Lung microvascular endothelial cell (primary cell): Measurements from ENCODE around the gene ZSCAN4. TPM values are rescaled to one million over a fixed set of nuclear protein-coding genes. Genes with fewer than 3 reads are reported as not detected.

Experiments
- DNase-seq, 2 donors: peaks; one replicate each; pipeline versions ENCODE4 v3.0.0 to v3.0.0-alpha.2; 2010; ENCODE audit warnings: low read depth in 2 of 2
- total RNA-seq: library from RNA; depleted of rRNA; stranded (reverse); fragments of >200 nt; gene quantifications from 2 replicates; pipeline ENCODE4 v1.2.1, GENCODE V29; 2014

ZSCAN4 gene
- total RNA-seq, 1 donor from 2014 or later, result not detected

DNA sequence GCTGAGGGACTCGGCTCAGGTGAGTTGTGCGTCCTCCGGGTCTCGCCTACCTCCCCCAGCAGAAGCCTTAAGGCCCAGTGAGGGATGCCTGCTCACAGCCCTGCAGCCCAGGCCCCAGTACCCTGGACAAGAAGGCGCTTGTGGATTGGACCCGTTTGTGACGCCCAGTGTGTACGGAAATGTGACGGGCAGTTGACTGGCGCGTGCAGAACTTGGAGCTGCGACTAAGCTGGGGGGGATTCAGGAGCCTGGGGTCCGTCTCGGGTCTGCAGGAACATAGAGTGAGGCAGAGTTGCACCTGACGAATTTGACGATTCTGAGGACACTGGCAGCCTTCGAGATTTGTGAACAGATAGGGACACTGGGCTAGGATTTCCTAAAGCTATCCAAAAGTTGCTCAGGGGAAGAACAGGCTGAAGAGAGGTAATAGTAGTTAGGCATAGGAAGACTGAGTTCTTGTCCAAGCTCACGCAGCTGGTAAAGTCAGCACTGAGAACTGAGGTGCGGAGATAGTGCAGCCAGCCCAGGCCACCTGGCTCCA is 13.6 kb downstream of the ZSCAN4 start:
- no peak for DNase-seq

DNA sequence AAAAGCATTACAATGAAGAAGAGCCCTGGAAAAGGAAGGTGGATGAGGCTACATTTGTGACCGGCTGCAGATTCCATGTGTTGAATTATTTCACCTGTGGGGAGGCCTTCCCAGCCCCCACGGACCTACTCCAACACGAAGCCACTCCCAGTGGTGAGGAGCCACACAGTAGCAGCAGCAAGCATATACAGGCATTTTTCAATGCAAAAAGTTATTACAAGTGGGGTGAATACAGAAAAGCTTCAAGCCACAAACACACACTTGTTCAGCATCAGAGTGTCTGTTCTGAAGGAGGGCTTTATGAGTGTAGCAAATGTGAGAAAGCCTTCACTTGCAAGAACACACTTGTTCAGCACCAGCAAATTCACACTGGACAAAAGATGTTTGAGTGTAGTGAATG is 18.0 kb downstream of the ZSCAN4 start:
- no peak for DNase-seq

DNA sequence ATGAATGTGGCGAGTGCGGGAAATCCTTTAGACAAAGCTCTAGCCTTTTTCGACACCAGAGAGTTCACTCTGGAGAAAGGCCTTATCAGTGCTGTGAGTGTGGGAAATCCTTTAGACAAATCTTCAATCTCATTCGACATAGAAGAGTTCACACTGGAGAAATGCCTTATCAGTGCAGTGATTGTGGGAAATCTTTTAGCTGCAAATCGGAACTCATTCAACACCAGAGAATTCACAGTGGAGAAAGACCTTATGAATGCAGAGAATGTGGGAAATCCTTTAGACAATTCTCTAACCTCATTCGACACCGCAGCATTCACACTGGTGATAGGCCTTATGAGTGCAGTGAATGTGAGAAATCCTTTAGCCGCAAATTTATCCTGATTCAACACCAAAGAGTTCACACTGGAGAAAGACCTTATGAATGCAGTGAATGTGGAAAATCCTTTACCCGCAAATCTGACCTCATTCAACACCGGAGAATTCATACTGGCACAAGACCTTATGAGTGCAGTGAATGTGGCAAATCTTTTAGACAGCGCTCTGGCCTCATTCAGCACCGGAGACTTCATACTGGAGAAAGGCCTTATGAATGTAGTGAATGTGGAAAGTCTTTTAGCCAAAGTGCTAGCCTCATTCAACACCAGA is 18.8 kb downstream of the ZSCAN4 start:
- DNase-seq, result no peak

GRCh38 chr19:57688011-57688763 is 19.5 kb downstream of the ZSCAN4 start:
- DNase-seq, result no peak

GRCh38 chr19:57689750-57690149 is 21.0 kb downstream of the ZSCAN4 start:
- no peak for DNase-seq

GRCh38 chr19:57701625-57702024 is 32.9 kb downstream of the ZSCAN4 start:
- no peak for DNase-seq

DNA sequence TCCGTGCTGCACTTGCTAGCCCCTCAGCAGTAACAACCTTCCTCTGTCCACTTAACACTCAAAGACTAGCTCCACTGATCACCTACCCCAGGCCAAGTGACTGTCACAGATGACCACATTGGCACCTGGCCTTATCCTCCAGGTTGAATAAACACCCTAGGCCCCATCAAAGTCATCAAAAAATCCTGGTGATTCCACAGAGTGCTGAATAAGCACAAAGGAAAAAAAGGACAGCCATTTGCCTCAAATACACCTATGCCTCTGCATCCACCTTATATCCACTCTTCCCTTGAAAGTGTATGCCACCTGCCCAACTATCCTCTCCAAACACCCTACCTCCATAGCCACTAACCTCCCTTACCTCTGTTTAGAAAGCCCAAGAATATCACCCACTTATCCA is 37.6 kb downstream of the ZSCAN4 start:
- no peak for DNase-seq

GRCh38 chr19:57708641-57709361 is 40.1 kb downstream of the ZSCAN4 start, which contains the start of gene ZNF154:
ZNF154 (minus strand) TSS chr19:57709204; CDS start chr19:57708971, 233 bp downstream.
- peak in 1 of 2 donors; percentile 23 for DNase-seq

DNA sequence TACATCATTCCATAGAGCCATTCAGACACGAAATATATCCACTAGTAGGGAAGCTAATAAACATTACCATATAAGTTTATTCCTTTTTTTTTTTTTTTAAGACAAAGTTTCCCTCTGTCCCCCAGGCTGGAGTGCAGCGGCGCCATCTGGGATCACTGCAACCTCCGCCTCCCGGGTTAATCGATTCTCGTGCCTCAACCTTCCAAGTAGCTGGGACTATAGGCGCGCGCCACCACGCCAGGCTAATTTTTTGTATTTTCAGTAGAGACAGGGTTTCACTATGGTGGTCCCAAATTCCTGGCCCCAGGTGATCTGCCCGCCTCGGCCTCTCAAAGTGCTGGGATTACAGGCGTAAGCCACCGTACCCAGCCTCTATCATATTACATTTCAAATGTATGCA is 40.9 kb downstream of the ZSCAN4 start:
- DNase-seq, result no peak

DNA sequence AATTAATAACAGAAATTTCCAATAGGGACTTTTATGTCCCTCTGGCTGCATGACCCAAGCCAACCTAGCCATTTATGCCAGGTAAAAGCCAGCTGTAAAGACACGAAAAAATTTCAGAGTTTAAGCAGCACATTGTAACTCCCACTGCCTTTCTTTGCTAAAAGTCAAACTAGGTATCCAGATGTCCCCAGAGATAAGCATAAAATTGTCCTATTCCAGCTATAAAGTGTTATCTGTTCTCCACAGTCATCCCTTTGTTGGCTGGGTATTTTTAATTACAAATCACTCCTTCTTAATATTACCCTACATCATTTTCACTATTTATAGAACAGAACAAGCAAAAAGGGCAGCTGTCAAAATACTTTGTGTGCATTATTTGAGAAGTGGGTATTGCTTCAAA is 43.5 kb downstream of the ZSCAN4 start:
- DNase-seq, result no peak

GRCh38 chr19:57719424-57719823 is 50.7 kb downstream of the ZSCAN4 start:
- DNase-seq, result no peak

DNA sequence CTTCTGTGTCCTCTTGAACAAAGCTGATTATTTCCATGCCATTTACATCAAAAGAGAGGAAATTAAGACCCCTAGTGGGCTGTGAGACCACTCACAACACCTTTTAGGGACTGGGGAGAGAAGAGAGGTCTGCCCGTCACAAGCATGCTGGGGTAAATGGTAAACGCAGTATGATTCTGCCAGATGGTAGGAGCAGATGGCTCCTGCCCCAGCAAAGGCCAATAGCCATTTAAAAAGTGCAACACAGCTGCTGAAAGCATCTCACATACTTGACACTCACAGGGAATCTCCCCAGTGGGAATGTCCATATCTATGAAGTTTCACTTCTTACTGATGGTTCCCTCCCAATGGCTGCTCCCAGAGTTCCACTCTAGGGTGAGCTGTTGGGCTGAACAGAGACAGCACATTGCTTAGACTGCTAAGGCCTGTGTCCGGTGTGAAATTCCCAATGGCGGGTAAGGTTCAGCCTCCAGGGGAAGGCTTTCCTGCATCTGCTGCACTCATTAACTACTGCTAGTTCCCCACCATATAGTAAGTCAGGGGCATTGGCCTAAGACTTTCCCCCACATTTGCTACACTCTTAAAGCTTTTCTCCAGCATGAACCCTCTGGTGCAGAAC is 51.3 kb downstream of the ZSCAN4 start:
- no peak for DNase-seq

- DNase-seq, result no peak
These were observed 52.1 kb downstream of the ZSCAN4 start for GRCh38 chr19:57720878-57721277.

Other genes with a start within 250 kb of the ZSCAN4 start
- 6.5 and 8.7 TPM in 2 replicates for gene ZNF749, start 233.6 kb upstream of the ZSCAN4 start, total RNA-seq
- under 0.01 and 0.40 TPM in 2 replicates for gene VN1R1, start 211.8 kb upstream of the ZSCAN4 start, total RNA-seq
- gene ZNF772, start 191.4 kb upstream of the ZSCAN4 start, total RNA-seq, result 10.9 and 12.9 TPM in 2 replicates
- gene ZNF419, start 181.2 kb upstream of the ZSCAN4 start, total RNA-seq, result 7.0 and 9.7 TPM in 2 replicates
- 6.1 and 9.9 TPM in 2 replicates for gene ZNF773, start 169.0 kb upstream of the ZSCAN4 start, total RNA-seq
- 3.3 and 4.4 TPM in 2 replicates for gene ZNF549, start 141.6 kb upstream of the ZSCAN4 start, total RNA-seq
- gene ZNF550, start 109.1 kb upstream of the ZSCAN4 start, total RNA-seq, result 3.7 and 6.2 TPM in 2 replicates
- 3.7 and 5.4 TPM in 2 replicates for gene ZNF416, start 90.0 kb upstream of the ZSCAN4 start, total RNA-seq
- gene ZIK1, start 84.8 kb upstream of the ZSCAN4 start, total RNA-seq, result 3.9 and 4.6 TPM in 2 replicates
- gene ZNF530, start 69.0 kb upstream of the ZSCAN4 start, total RNA-seq, result 2.6 and 3.3 TPM in 2 replicates
- 13.7 and 15.9 TPM in 2 replicates for gene ZNF134, start 54.7 kb upstream of the ZSCAN4 start, total RNA-seq
- gene ZNF211, start 35.8 kb upstream of the ZSCAN4 start, total RNA-seq, result 7.4 and 9.9 TPM in 2 replicates
- gene ZNF551, start 13.0 kb downstream of the ZSCAN4 start, total RNA-seq, result 5.4 and 6.3 TPM in 2 replicates
- under 0.01 and 0.99 TPM in 2 replicates for gene ZNF154, start 40.3 kb downstream of the ZSCAN4 start, total RNA-seq
- gene ZNF671, start 58.7 kb downstream of the ZSCAN4 start, total RNA-seq, result 4.1 and 7.1 TPM in 2 replicates
- 12.9 and 16.9 TPM in 2 replicates for gene ZNF776, start 77.9 kb downstream of the ZSCAN4 start, total RNA-seq
- 8.5 and 15.7 TPM in 2 replicates for gene ZNF586, start 100.7 kb downstream of the ZSCAN4 start, total RNA-seq
- gene ZNF552, start 146.0 kb downstream of the ZSCAN4 start, total RNA-seq, result 4.6 and 8.5 TPM in 2 replicates
- gene ZNF587B, start 161.4 kb downstream of the ZSCAN4 start, total RNA-seq, result 10.9 and 25.0 TPM in 2 replicates
- 10.5 and 14.9 TPM in 2 replicates for gene ZNF587, start 180.9 kb downstream of the ZSCAN4 start, total RNA-seq
- 1.7 and 5.6 TPM in 2 replicates for gene ZNF814, start 220.1 kb downstream of the ZSCAN4 start, total RNA-seq
- 5.9 and 12.3 TPM in 2 replicates for gene ZNF417, start 247.7 kb downstream of the ZSCAN4 start, total RNA-seq